ENCODE data around the gene MYO3A. TPM values are rescaled to one million over a fixed set of nuclear protein-coding genes. Genes with fewer than 3 reads are reported as not detected.

The MYO3A gene
- total RNA-seq, 2 donors from 2014 or later, result 33.9 to 37.6 TPM

GRCh38 chr10:25952857-25953256, 18.8 kb downstream of the MYO3A start:
- no peak overlapping the region for H3K4me3 Mint-ChIP-seq

GRCh38 chr10:25954851-25955250, 20.8 kb downstream of the MYO3A start:
- peaks cover 38% of the 10 kb centered on the region for H3K36me3 Mint-ChIP-seq (ENCODE audit: low read depth)
- Histone ChIP-seq H3K4me1 (ENCODE audit: control insufficient read depth, insufficient read depth, low read length) (no peaks in the 10 kb centered on the region), H3K36me3 (ENCODE audit: control insufficient read depth, insufficient read depth, low read length) (peaks cover 38% of the 10 kb centered on the region), H3K9ac (ENCODE audit: extremely low read depth, low read length, poor library complexity, severe bottlenecking) (no peak overlapping the region), H3K9me3 (ENCODE audit: control insufficient read depth, low read length) (peaks cover 24% of the 10 kb centered on the region), H3K27me3 (ENCODE audit: control insufficient read depth, insufficient read depth, low read length, poor library complexity, severe bottlenecking) (no peaks in the 10 kb centered on the region), H3K27ac (ENCODE audit: low read depth, low read length) (no peak overlapping the region), H3K4me3 (ENCODE audit: low read length) (no peak overlapping the region)
- 92% methylated on average over 1 of the region's 1 CpG; no CpG with 5 or more reads in 1 of the 2 experiments for WGBS, 2 experiments (ENCODE audit: insufficient coverage in 1 of 2, insufficient read length in 1 of 2)
- H3K27me3 Mint-ChIP-seq (ENCODE audit: insufficient read depth), result no peaks in the 10 kb centered on the region
- TF ChIP-seq CTCF (conservative IDR thresholded peaks at IDR 0.05), result no peak
- peaks cover 11% of the 10 kb centered on the region for H3K4me1 Mint-ChIP-seq
- no peak for DNase-seq
- H3K27ac Mint-ChIP-seq, result no peak overlapping the region
- peaks cover 23% of the 10 kb centered on the region for H3K9me3 Mint-ChIP-seq
- no peak overlapping the region for H3K4me3 Mint-ChIP-seq

More at GRCh38 chr10:25952857-25953256, 18.8 kb downstream of the MYO3A start:
- no peak overlapping the region for H3K27ac Mint-ChIP-seq
- DNase-seq, result no peak
- no peaks in the 10 kb centered on the region for H3K27me3 Mint-ChIP-seq (ENCODE audit: insufficient read depth)
- Histone ChIP-seq H3K27ac (ENCODE audit: low read depth, low read length) (no peak overlapping the region), H3K4me1 (ENCODE audit: control insufficient read depth, insufficient read depth, low read length) (no peaks in the 10 kb centered on the region), H3K36me3 (ENCODE audit: control insufficient read depth, insufficient read depth, low read length) (peaks cover 29% of the 10 kb centered on the region), H3K27me3 (ENCODE audit: control insufficient read depth, insufficient read depth, low read length, poor library complexity, severe bottlenecking) (no peaks in the 10 kb centered on the region), H3K9me3 (ENCODE audit: control insufficient read depth, low read length) (peaks cover 18% of the 10 kb centered on the region), H3K4me3 (ENCODE audit: low read length) (no peak overlapping the region), H3K9ac (ENCODE audit: extremely low read depth, low read length, poor library complexity, severe bottlenecking) (no peak overlapping the region)
- no peak for TF ChIP-seq CTCF (conservative IDR thresholded peaks at IDR 0.05)
- 82% methylated on average over 1 of the region's 2 CpGs; no CpG with 5 or more reads in 1 of the 2 experiments for WGBS, 2 experiments (ENCODE audit: insufficient coverage in 1 of 2, insufficient read length in 1 of 2)
- peaks cover 17% of the 10 kb centered on the region for H3K9me3 Mint-ChIP-seq
- H3K4me1 Mint-ChIP-seq, result peaks cover 12% of the 10 kb centered on the region
- peaks cover 30% of the 10 kb centered on the region for H3K36me3 Mint-ChIP-seq (ENCODE audit: low read depth)

GRCh38 chr10:25959540-25960232, 25.7 kb downstream of the MYO3A start:
- no peak overlapping the region for H3K27ac Mint-ChIP-seq
- no peak overlapping the region for H3K4me3 Mint-ChIP-seq

More at GRCh38 chr10:25959540-25960232, 25.7 kb downstream of the MYO3A start:
- Mint-ChIP-seq H3K9me3 (peaks cover 23% of the 10 kb centered on the region), H3K36me3 (ENCODE audit: low read depth) (peaks cover 41% of the 10 kb centered on the region), H3K4me1 (peaks cover 2% of the 10 kb centered on the region), H3K27me3 (ENCODE audit: insufficient read depth) (no peaks in the 10 kb centered on the region)
- TF ChIP-seq CTCF (conservative IDR thresholded peaks at IDR 0.05), result no peak
- Histone ChIP-seq H3K4me3 (ENCODE audit: low read length) (no peak overlapping the region), H3K9me3 (ENCODE audit: control insufficient read depth, low read length) (peaks cover 24% of the 10 kb centered on the region), H3K27me3 (ENCODE audit: control insufficient read depth, insufficient read depth, low read length, poor library complexity, severe bottlenecking) (no peaks in the 10 kb centered on the region), H3K4me1 (ENCODE audit: control insufficient read depth, insufficient read depth, low read length) (no peaks in the 10 kb centered on the region), H3K27ac (ENCODE audit: low read depth, low read length) (no peak overlapping the region), H3K36me3 (ENCODE audit: control insufficient read depth, insufficient read depth, low read length) (peaks cover 52% of the 10 kb centered on the region), H3K9ac (ENCODE audit: extremely low read depth, low read length, poor library complexity, severe bottlenecking) (no peak overlapping the region)
- 98 to 100% methylated on average over 2 to 3 of the region's 3 CpGs for whole genome bisulfite sequencing, 2 experiments (ENCODE audit: insufficient coverage in 1 of 2, insufficient read length in 1 of 2)
- DNase-seq, result no peak

All from endodermal cell (in vitro differentiated cells).